IMR-90 (cell line): Measurements from ENCODE around the gene SPATA31C1. TPM values are rescaled to one million over a fixed set of nuclear protein-coding genes. Genes with fewer than 3 reads are reported as not detected.

Experiments
- ATAC-seq: fragments of 200-7000 bp; cut with Tn5 transposase; 2 replicates; pipeline ENCODE4 v1.9.1; 2020; ENCODE audit warnings: low read depth, mild to moderate bottlenecking, moderate library complexity
- BruUV-seq: library from RNA; stranded (reverse); fragments of 400-500 nt; replicated peaks from 2 replicates; lab custom pipeline; 2021; lab: Mats Ljungman, UMichigan
- CTCF ChIA-PET: fragments of 300-600 bp; formaldehyde crosslinking; extraction: SDS; loops from one replicate; lab custom pipeline; 2021; ENCODE audit warnings: antibody characterized with exemption; lab: Yijun Ruan, JAX
- POLR2A ChIA-PET: fragments of 300-600 bp; sonication (Branson Sonifier 250); formaldehyde crosslinking; loops from one replicate; lab custom pipeline; 2022; ENCODE audit warnings: antibody characterized with exemption; ENCODE audit not compliant: unreplicated experiment; lab: Charles Lee
- DNase-seq: peaks from one replicate; pipeline ENCODE4 v3.0.0; 2013
- H2AFZ ChIP-seq: replicated peaks from 2 replicates; pipeline ENCODE3; 2013; ENCODE audit warnings: low read length, mild to moderate bottlenecking; ENCODE audit not compliant: poor library complexity
- H2AK5ac ChIP-seq: 2 replicates; pipeline ENCODE4 v1.6.1; 2013; ENCODE audit warnings: low read depth, low read length, inconsistent platforms
- H2AK9ac ChIP-seq: replicated peaks from 2 replicates; pipeline ENCODE3; 2013; ENCODE audit warnings: mild to moderate bottlenecking, low read depth, low read length, moderate library complexity; ENCODE audit not compliant: poor library complexity
- H2BK120ac ChIP-seq: 2 replicates; pipeline ENCODE4 v1.6.1; 2013; ENCODE audit warnings: low read depth, low read length, inconsistent platforms
- H2BK15ac ChIP-seq: 3 replicates; pipeline ENCODE4 v1.6.1; 2013; ENCODE audit warnings: low read depth, low read length, inconsistent platforms
- H2BK20ac ChIP-seq: 2 replicates; pipeline ENCODE4 v1.6.1; 2013; ENCODE audit warnings: low read depth, mild to moderate bottlenecking, inconsistent platforms, low read length, moderate library complexity
- H2BK5ac ChIP-seq: 2 replicates; pipeline ENCODE4 v1.6.1; 2013; ENCODE audit warnings: mild to moderate bottlenecking, low read depth, low read length, inconsistent platforms; ENCODE audit not compliant: poor library complexity, severe bottlenecking
- H3K14ac ChIP-seq: replicated peaks from 2 replicates; pipeline ENCODE4 v1.6.1; 2013; ENCODE audit warnings: low read depth, low read length, inconsistent platforms
- H3K18ac ChIP-seq: 2 replicates; pipeline ENCODE4 v1.6.1; 2013; ENCODE audit warnings: low read depth, low read length, control low read depth
- H3K23ac ChIP-seq: 2 replicates; pipeline ENCODE4 v1.6.1; 2013; ENCODE audit warnings: low read depth, low read length, inconsistent platforms
- H3K27ac ChIP-seq: 2 replicates; pipeline ENCODE4 v1.5.1; 2013; ENCODE audit warnings: mild to moderate bottlenecking, control low read depth, low read length; ENCODE audit not compliant: insufficient read depth
- H3K27me3 ChIP-seq: 2 replicates; pipeline ENCODE4 v1.6.1; 2013; ENCODE audit warnings: low read length; ENCODE audit not compliant: control insufficient read depth, insufficient read depth
- H3K36me3 ChIP-seq: 2 replicates; pipeline ENCODE4 v1.6.1; 2013; ENCODE audit warnings: low read length, mixed read lengths; ENCODE audit not compliant: control insufficient read depth, insufficient read depth
- H3K4ac ChIP-seq: 2 replicates; pipeline ENCODE4 v1.6.1; 2013; ENCODE audit warnings: low read depth, low read length, inconsistent platforms
- H3K4me1 ChIP-seq: 2 replicates; pipeline ENCODE4 v1.6.1; 2013; ENCODE audit warnings: low read length, mixed read lengths; ENCODE audit not compliant: control insufficient read depth, insufficient read depth
- H3K4me2 ChIP-seq: 2 replicates; pipeline ENCODE4 v1.6.1; 2013; ENCODE audit warnings: low read depth, mild to moderate bottlenecking, control low read depth, low read length, moderate library complexity
- H3K4me3 ChIP-seq: 2 replicates; pipeline ENCODE4 v1.5.1; 2013; ENCODE audit warnings: low read depth, mild to moderate bottlenecking, control low read depth, low read length, moderate library complexity; ENCODE audit not compliant: insufficient read depth
- H3K56ac ChIP-seq: 2 replicates; pipeline ENCODE4 v1.6.1; 2013; ENCODE audit warnings: low read length, inconsistent platforms; ENCODE audit not compliant: insufficient read depth; ENCODE audit errors: extremely low read depth
- H3K79me1 ChIP-seq, 2 experiments: 2 replicates each; pipeline ENCODE4 v1.6.1; 2013; ENCODE audit warnings: low read length in 2 of 2, inconsistent platforms in 1 of 2, low read depth in 1 of 2
- H3K9ac ChIP-seq: 2 replicates; pipeline ENCODE4 v1.6.1; 2013; ENCODE audit warnings: low read depth, low read length, control low read depth
- H3K9me1 ChIP-seq: 2 replicates; pipeline ENCODE4 v1.6.1; 2013; ENCODE audit warnings: low read length, inconsistent platforms; ENCODE audit not compliant: insufficient read depth
- H3K9me3 ChIP-seq: 2 replicates; pipeline ENCODE4 v1.6.1; 2013; ENCODE audit warnings: low read length; ENCODE audit not compliant: control insufficient read depth, insufficient read depth
- H4K20me1 ChIP-seq: 2 replicates; pipeline ENCODE4 v1.6.1; 2013; ENCODE audit warnings: low read length, inconsistent platforms; ENCODE audit not compliant: insufficient read depth
- H4K5ac ChIP-seq: 2 replicates; pipeline ENCODE4 v1.6.1; 2013; ENCODE audit warnings: mild to moderate bottlenecking, low read depth, low read length, control low read depth
- H4K8ac ChIP-seq, 2 experiments: 2 replicates each; pipeline ENCODE4 v1.6.1; 2013; ENCODE audit warnings: low read depth in 2 of 2, low read length in 2 of 2, control low read depth in 1 of 2, inconsistent platforms in 1 of 2
- H4K91ac ChIP-seq: 2 replicates; pipeline ENCODE4 v1.6.1; 2013; ENCODE audit warnings: low read depth, low read length, inconsistent platforms; ENCODE audit not compliant: insufficient read depth
- BHLHE40 ChIP-seq: fragments of 150-350 bp; IDR thresholded peaks from 2 replicates; pipeline ENCODE4 v1.6.1; 2016; ENCODE audit warnings: mild to moderate bottlenecking, low read depth, low read length
- CEBPB ChIP-seq: IDR thresholded peaks from 2 replicates; pipeline ENCODE4 v1.6.1; 2012; ENCODE audit warnings: low read depth, low read length, improper control_type of control experiment
- CHD1 ChIP-seq: IDR thresholded peaks from 2 replicates; pipeline ENCODE4 v1.6.1; 2012; ENCODE audit warnings: low read depth, low read length, improper control_type of control experiment
- ELK1 ChIP-seq: fragments of 150-350 bp; IDR thresholded peaks from 2 replicates; pipeline ENCODE4 v1.6.1; 2016; ENCODE audit warnings: low read depth, mild to moderate bottlenecking, low read length, moderate library complexity, borderline replicate concordance
- MAFK ChIP-seq: IDR thresholded peaks from 2 replicates; pipeline ENCODE4 v1.6.1; 2012; ENCODE audit warnings: low read depth, low read length, improper control_type of control experiment
- MAZ ChIP-seq: IDR thresholded peaks from 2 replicates; pipeline ENCODE4 v1.6.1; 2012; ENCODE audit warnings: low read depth, mild to moderate bottlenecking, low read length, improper control_type of control experiment, moderate library complexity, borderline replicate concordance
- MXI1 ChIP-seq: IDR thresholded peaks from 2 replicates; pipeline ENCODE4 v1.6.1; 2012; ENCODE audit warnings: low read depth, mild to moderate bottlenecking, low read length, moderate library complexity, borderline replicate concordance
- NFE2L2 ChIP-seq: fragments of 150-350 bp; IDR thresholded peaks from 2 replicates; pipeline ENCODE4 v1.6.1; 2016; ENCODE audit warnings: low read depth, mild to moderate bottlenecking, low read length
- POLR2A ChIP-seq: IDR thresholded peaks from 2 replicates; pipeline ENCODE4 v1.6.1; 2012; ENCODE audit warnings: mild to moderate bottlenecking, low read depth, low read length
- RAD21 ChIP-seq: IDR thresholded peaks from 2 replicates; pipeline ENCODE4 v1.6.1; 2012; ENCODE audit warnings: low read length, improper control_type of control experiment
- RCOR1 ChIP-seq: IDR thresholded peaks from 2 replicates; pipeline ENCODE4 v1.6.1; 2012; ENCODE audit warnings: mild to moderate bottlenecking, low read length, improper control_type of control experiment; ENCODE audit not compliant: insufficient replicate concordance
- RFX5 ChIP-seq: IDR thresholded peaks from 2 replicates; pipeline ENCODE4 v1.8.0; 2012; ENCODE audit warnings: low read depth, mild to moderate bottlenecking, low read length, moderate library complexity
- SMC3 ChIP-seq: fragments of 150-350 bp; IDR thresholded peaks from 2 replicates; pipeline ENCODE4 v1.6.1; 2016; ENCODE audit warnings: low read depth, mild to moderate bottlenecking, antibody characterized with exemption, low read length, moderate library complexity
- USF2 ChIP-seq: fragments of 150-350 bp; IDR thresholded peaks from 2 replicates; pipeline ENCODE4 v1.6.1; 2017; ENCODE audit warnings: mild to moderate bottlenecking, antibody characterized with exemption, low read length, low read depth
- WGBS, 2 experiments: methylation state at CpG; one replicate each; pipeline versions ENCODE4 v1.1.5 to v1.1.7; 2013; ENCODE audit warnings: missing lambda C conversion rate in 2 of 2; ENCODE audit not compliant: insufficient read length in 1 of 2; ENCODE audit errors: extremely low coverage in 2 of 2; 5-methylcytosine and 5-hydroxymethylcytosine counted together
- dilution Hi-C: fragments of 300-500 bp; cut with HindIII; formaldehyde crosslinking; loops from one replicate; pipeline ENCODE4 v1.14.3; 2018; ENCODE audit warnings: low sequenced_read_pairs; ENCODE audit not compliant: unreplicated experiment
- in situ Hi-C: fragments of 300-500 bp; cut with MboI; formaldehyde crosslinking; loops from 3 replicates; pipeline ENCODE4 v1.14.3; 2019; ENCODE audit warnings: low sequenced_read_pairs, inconsistent platforms, mixed read lengths
- intact Hi-C: fragments of 100-400 bp; cut with micrococcal nuclease; formaldehyde crosslinking; loops from 2 replicates; pipeline ENCODE4 v1.10.0; 2022
- polyA plus RNA-seq, 3 experiments: library from polyadenylated mRNA; depleted of rRNA; stranded (reverse); fragments of >200 nt; gene quantifications; 2 replicates each; pipeline ENCODE4 v1.2.3, GENCODE V29; 2012; ENCODE audit warnings: low replicate concordance in 1 of 3
- total RNA-seq: library from RNA; depleted of rRNA; stranded (reverse); fragments of >200 nt; gene quantifications from 2 replicates; pipeline ENCODE4 v1.2.3, GENCODE V29; 2012
- TF ChIP-seq, protein P1 (sequence below): conservative IDR thresholded peaks from 2 replicates; pipeline ENCODE4 v1.5.1; 2012; ENCODE audit warnings: mild to moderate bottlenecking, low read depth, low read length, improper control_type of control experiment

SPATA31C1 gene
- total and polyA plus RNA-seq, 2 of the 4 experiments (the other 2 are of a cell fraction) = not detected

DNA sequence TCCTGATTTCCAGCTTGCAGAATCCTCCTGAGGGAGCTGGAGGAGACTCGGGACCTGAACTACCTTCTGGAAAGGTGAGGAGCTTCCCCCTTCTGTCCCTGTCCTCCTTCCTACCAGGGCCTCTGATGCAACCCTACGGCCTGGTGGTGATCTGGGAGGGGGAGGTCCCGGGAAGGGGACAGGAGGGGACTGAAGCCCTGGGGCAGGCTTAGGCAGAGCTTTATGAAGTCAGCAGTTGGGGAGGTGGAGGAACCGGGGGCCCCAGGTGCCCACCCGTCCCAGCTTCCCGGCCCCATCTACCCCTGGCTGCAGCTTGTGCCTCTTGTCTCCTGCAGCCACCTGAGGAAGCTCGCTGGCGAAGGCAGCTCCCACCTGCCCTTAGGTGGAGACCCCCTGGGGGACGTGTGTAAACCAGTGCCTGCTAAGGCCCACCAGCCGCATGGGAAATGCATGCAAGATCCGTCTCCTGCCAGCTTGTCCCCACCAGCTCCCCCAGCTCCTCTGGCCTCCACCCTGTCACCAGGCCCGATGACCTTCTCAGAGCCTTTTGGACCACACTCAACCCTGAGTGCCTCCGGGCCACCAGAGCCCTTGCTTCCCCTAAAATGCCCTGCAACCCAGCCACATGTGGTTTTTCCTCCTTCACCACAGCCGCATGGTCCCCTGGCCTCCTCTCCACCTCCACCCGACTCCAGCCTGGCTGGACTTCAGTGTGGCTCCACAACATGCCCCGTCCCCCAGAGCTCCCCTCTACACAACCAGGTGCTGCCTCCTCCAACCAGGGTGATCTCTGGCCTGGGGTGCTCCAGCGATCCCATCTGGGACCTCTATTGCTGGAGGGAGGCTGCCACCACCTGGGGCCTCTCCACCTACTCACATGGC lies 32.9 kb upstream of the SPATA31C1 start:
- CTCF ChIA-PET = no interaction called here
- in situ Hi-C loops = no loop called here
- Histone ChIP-seq H2BK120ac (no peak overlapping the region), H4K20me1 (no peaks in the 10 kb centered on the region), H2BK15ac (no peak overlapping the region), H4K91ac (no peak overlapping the region), H3K9ac (no peak overlapping the region), H3K4me2 (no peak overlapping the region), H3K79me1 (no peaks in the 10 kb centered on the region), H3K4ac (no peak overlapping the region), H3K27me3 (no peaks in the 10 kb centered on the region), H2BK20ac (no peak overlapping the region), H3K18ac (no peak overlapping the region), H4K8ac (no peak overlapping the region), H2AK9ac (no peak overlapping the region), H3K9me3 (no peaks in the 10 kb centered on the region), H4K5ac (no peak overlapping the region), H2AK5ac (no peak overlapping the region), H3K4me1 (peaks cover 5% of the 10 kb centered on the region), H3K56ac (no peak overlapping the region), H3K14ac (no peak overlapping the region), H3K36me3 (no peaks in the 10 kb centered on the region), H3K4me3 (no peak overlapping the region), H2AFZ (peak overlapping the region; percentile 58), H3K9me1 (no peaks in the 10 kb centered on the region), H3K27ac (no peak overlapping the region), H3K23ac (no peak overlapping the region), H2BK5ac (no peak overlapping the region)
- BruUV-seq = no TSS peak
- POLR2A ChIA-PET = no interaction called here
- no peak for DNase-seq
- dilution Hi-C loops = no loop called here
- ATAC-seq = no peak
- 96% methylated on average over 4 of the region's 17 CpGs; no CpG with 5 or more reads in 1 of the 2 experiments for WGBS, 2 experiments
- intact Hi-C loops = no loop called here
- TF ChIP-seq POLR2A (no peak), BHLHE40 (no peak), ELK1 (no peak), RFX5 (no peak), NFE2L2 (no peak), RAD21 (no peak), MXI1 (no peak), MAZ (no peak), CHD1 (no peak), CEBPB (no peak), USF2 (no peak), SMC3 (no peak), MAFK (no peak), RCOR1 (no peak)
- TF ChIP-seq, protein P1, sequence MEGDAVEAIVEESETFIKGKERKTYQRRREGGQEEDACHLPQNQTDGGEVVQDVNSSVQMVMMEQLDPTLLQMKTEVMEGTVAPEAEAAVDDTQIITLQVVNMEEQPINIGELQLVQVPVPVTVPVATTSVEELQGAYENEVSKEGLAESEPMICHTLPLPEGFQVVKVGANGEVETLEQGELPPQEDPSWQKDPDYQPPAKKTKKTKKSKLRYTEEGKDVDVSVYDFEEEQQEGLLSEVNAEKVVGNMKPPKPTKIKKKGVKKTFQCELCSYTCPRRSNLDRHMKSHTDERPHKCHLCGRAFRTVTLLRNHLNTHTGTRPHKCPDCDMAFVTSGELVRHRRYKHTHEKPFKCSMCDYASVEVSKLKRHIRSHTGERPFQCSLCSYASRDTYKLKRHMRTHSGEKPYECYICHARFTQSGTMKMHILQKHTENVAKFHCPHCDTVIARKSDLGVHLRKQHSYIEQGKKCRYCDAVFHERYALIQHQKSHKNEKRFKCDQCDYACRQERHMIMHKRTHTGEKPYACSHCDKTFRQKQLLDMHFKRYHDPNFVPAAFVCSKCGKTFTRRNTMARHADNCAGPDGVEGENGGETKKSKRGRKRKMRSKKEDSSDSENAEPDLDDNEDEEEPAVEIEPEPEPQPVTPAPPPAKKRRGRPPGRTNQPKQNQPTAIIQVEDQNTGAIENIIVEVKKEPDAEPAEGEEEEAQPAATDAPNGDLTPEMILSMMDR = no peak
